ENCODE results near the gene ISCU.

Gene ISCU

GRCh38 chr12:108592033-108592909 is 29.9 kb downstream of the ISCU start:
- DNase-seq, result no peak

- no peak for DNase-seq
Measured at GRCh38 chr12:108594323-108594903, 32.0 kb downstream of the ISCU start.

- DNase-seq, result no peak
Measured at GRCh38 chr12:108594960-108595710, 32.7 kb downstream of the ISCU start.

- no peak for DNase-seq
Measured at GRCh38 chr12:108595711-108596647, 33.6 kb downstream of the ISCU start.

- no peak for DNase-seq
Measured at GRCh38 chr12:108596854-108597558, 34.6 kb downstream of the ISCU start.

- DNase-seq, result no peak
Measured at GRCh38 chr12:108597559-108598471, 35.4 kb downstream of the ISCU start, which contains the start of gene TMEM119. Gene TMEM119 (minus strand): TSS chr12:108598084. CDS start chr12:108592383, 5,701 bp downstream.

- no peak for DNase-seq
Measured at GRCh38 chr12:108598553-108599250, 36.3 kb downstream of the ISCU start.

GRCh38 chr12:108599541-108599940 is 37.1 kb downstream of the ISCU start:
- DNase-seq, result no peak

- DNase-seq, result no peak
Measured at GRCh38 chr12:108599948-108600701, 37.7 kb downstream of the ISCU start.

- DNase-seq, result no peak
Measured at GRCh38 chr12:108600702-108601007, 38.3 kb downstream of the ISCU start.

- no peak for DNase-seq
Measured at GRCh38 chr12:108602209-108602705, 39.9 kb downstream of the ISCU start.

- no peak for DNase-seq
Measured at GRCh38 chr12:108602976-108603704, 40.7 kb downstream of the ISCU start.

GRCh38 chr12:108603743-108604142 is 41.3 kb downstream of the ISCU start:
- DNase-seq, result no peak

- DNase-seq, result no peak
Measured at GRCh38 chr12:108604208-108604941, 42.0 kb downstream of the ISCU start.

GRCh38 chr12:108605000-108605689 is 42.7 kb downstream of the ISCU start:
- DNase-seq, result no peak

- no peak for DNase-seq
Measured at GRCh38 chr12:108605690-108606406, 43.5 kb downstream of the ISCU start.
